Measurements from ENCODE around the gene CPLX1.

The CPLX1 gene

DNA sequence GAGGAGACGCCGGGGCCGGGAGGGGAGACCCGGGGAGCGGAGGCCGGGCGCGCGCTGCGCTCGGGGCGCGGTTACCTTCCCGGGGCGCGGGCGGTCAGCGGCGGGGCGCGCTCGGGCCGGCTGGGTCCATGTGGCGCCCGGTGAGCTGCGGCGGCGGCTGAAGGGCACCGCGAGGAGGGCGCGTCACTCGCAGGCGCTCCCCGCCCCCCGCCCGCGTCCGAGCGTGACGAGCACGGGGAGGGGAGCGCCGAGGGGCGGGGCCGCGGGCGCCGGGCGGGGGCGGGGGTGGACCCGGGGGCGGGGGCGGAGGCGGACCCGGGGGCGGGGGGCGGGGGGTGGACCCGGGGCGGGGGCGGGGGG lies at the start of gene CPLX1:
TSS of gene CPLX1 (minus strand) at position 159 of the 360 bp plus-strand sequence. CDS start 1,607 bp downstream, outside the sequence.
- no peak for DNase-seq

GRCh38 chr4:874971-875817 lies 49.3 kb upstream of the CPLX1 start:
- DNase-seq = no peak

DNA sequence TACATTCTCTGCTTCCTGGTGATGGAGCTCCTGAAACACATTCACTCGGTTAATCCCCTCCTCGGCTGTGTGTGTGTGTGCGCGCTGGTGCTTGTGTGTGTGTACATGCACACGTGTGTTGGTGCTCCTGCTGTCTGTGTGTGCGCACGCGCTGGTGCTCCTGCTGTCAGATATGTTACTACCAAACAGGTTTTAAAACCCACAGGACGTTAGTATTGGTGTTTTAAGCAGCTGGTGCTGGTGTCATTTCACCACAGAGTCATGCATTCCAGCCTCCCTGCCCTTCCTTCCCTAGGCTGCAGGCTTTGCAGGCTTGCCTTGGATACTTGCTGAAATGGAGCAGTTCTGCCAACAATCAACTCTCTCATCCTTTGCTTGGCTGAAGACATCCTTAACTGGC lies 48.1 kb upstream of the CPLX1 start:
- DNase-seq = no peak

DNA sequence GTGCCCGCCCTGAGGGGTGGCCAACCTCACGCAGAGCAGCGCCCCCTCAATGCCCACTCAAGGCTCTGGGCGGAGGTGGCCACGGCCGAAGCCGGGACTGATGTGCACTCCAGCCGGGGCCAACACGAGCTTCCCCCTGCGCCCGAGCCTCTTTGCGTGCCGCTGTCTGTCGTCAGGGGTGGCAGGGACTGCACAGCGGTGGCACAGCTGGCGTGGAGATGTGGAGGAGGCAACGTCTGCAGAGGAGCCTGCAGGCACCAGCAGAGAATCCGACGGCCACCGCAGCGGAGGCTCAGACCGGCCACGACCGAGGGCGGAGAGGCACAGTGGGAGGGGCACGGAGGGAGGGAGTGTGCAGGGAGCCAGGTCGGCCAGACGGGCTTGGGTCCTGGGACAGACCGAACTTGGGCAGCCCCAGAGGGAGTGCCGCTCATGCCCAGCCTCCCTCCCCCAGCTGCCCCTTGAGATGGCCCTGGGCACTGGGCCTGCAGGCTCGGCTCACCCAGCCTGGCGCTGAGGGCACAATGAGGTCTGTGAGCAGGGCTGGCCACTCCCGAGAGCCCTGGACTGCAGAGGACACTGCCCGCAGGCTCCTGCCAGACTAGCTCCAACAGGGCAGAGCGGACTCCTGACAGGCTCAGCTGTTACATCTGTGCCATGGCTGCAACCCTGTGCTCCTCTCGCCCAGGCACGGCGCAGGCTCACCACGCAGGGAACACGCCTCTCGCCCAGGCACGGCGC lies 46.5 kb upstream of the CPLX1 start:
- DNase-seq = no peak

DNA sequence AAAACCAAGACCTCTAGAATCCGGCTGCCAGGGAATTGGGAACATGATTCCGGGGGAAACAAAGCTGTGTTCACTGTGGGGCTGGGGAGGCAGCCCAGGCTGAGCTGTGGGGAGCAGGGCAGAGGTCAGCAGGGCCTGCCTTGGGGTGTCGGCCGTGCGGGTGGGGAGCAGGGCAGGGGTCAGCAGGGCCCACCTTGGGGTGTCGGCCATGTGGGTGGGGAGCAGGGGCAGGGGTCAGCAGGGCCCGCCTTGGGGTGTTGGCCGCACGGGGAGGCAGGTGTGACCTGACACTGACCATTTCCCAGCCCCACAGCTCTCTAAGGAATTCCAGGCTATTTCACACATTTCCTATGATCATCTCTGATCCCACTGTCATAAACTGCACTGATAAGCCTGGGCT lies 45.6 kb upstream of the CPLX1 start:
- no peak for DNase-seq

GRCh38 chr4:870951-871350 lies 45.0 kb upstream of the CPLX1 start:
- DNase-seq = no peak

DNA sequence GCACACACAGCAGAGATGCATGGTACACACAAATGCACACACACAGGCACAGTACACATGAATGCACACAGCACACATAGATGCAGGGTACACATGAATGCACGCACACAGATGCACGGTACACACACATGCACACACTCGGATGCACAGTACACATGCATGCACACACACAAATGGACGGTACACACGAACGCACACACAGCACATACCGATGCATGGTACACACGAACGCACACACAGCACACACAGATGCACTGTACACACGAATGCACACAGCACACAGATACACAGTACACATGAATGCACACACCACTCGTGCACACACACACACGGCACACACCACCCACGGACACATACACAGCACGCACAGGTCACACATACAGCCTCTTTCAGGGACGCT lies 43.8 kb upstream of the CPLX1 start:
- no peak for DNase-seq

GRCh38 chr4:868421-868820 lies 42.5 kb upstream of the CPLX1 start:
- no peak for DNase-seq

DNA sequence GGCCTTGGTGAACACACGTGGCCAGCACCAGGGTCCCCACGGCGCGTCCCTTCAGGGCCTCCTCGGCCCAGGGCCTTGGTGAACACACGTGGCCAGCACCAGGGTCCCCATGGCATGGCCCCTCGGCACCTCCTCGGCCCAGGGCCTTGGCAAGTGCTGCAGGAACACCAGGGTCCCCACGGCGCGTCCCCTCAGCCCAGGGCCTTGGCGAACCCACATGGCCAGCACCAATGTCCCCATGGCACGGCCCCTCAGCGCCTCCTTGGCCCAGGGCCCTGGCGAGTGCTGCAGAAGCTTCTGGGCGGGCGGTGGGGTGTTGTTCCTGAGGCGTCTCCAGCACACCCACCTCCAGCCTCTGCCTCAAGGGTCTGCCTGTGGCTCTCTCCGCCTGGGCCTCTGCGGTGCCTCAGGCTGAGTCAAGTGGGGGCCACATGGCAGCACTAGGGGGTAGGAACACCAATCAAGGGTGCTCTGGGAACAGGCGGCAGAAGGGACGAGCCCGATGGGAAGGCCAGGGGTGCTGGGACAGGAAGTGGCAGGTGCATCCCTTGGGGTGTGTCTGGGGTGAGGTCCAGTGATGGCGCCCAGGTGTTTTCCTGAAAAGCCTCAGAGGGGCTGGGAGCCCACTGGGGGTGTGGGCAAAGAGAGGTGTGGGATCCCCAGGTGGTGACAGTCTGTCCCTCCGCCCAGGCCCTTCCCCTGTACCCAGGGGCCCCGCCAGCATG lies 41.8 kb upstream of the CPLX1 start:
- no peak for DNase-seq

GRCh38 chr4:866761-867390 lies 40.9 kb upstream of the CPLX1 start:
- DNase-seq = no peak

- no peak for DNase-seq
These were observed 40.3 kb upstream of the CPLX1 start for GRCh38 chr4:866068-866760.

DNA sequence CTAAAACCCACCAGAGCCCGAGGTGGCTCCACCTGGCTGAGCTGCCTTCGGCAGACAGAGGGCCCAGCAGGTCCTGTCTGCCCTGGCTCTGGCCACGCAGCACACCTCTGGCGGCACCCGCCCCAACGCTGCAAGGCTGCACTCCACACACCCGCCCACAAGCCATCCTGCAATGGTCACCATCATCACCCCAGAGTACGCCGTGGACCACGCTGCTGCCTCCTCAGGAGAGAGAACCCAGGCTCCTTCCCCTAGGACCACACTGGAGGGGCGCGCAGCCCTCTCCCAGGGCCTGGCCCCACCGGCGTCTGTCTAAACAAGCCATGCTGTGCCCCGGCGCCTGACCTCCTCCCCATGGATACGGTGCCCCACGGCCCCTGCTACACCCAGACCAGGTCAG lies 39.6 kb upstream of the CPLX1 start:
- DNase-seq = no peak

- no peak for DNase-seq
These were observed 39.2 kb upstream of the CPLX1 start for GRCh38 chr4:865121-865465.

- no peak for DNase-seq
These were observed 38.7 kb upstream of the CPLX1 start for GRCh38 chr4:864456-865120.

- no peak for DNase-seq
These were observed 34.6 kb upstream of the CPLX1 start for GRCh38 chr4:860561-860960.

DNA sequence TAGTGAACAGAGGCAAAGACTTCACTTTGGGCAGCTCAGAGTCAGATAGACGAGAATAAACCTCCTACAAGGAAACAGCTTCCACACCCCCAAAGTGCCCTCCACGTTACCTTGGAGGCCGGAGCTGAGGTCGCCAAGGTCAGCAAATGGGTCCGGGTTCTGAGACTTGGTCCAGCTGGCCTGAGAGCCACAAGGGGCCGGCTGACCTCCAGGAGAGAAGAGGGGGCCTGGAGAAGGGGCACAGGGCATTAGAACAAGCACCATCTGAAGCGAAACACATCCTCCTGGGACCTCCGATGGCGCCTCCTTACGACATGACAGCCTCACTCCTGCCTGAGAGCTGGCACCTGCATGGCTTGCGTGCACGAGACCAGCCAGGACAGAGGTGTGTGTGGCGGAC lies 33.6 kb upstream of the CPLX1 start:
- DNase-seq = no peak

GRCh38 chr4:858831-859451 lies 33.0 kb upstream of the CPLX1 start:
- DNase-seq = no peak

DNA sequence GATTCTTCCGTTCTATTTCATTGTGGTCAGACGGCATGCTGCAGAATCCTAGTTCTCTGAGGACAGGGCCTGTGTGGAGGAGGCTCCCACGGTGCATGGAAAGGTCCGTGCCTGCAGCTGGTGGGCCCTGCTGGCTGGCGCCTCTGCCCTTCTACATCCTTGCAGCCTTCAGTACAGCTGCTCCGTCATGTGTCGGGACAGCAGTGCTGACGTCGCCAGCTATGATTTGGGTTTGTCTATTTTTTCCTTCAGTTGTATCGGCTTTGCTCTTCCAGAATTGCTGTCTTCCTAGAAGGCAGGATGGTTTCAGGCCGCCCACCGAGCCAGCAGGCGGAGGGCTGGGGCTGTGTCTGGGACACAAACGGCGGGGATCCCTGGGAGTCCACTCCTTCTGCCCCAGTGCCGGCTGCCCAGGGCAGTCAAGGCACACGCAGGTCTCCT lies 32.1 kb upstream of the CPLX1 start:
- DNase-seq = no peak

- no peak for DNase-seq
These were observed 31.5 kb upstream of the CPLX1 start for GRCh38 chr4:857461-857860.

DNA sequence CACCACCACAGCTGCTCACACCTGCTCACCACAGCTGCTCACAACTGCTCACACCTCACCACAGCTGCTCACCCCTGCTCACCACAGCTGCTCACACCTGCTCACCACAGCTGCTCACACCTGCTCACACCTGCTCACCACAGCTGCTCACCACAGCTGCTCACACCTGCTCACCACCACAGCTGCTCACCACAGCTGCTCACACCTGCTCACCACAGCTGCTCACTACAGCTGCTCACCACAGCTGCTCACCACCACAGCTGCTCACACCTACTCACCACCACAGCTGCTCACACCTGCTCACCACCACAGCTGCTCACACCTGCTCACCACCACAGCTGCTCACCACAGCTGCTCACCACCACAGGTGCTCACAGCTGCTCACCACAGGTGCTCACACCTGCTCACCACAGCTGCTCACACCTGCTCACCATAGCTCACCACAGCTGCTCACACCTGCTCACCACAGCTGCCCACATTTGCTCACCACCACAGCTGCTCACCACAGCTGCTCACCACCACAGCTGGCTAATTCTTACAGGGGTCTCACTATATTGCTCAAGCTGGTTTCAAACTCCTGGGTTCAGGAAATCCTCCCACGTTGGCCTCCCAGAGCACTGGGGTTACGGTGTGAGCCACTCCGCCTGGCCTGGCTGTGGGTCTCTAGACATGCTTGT lies 30.4 kb upstream of the CPLX1 start:
- DNase-seq = no peak

DNA sequence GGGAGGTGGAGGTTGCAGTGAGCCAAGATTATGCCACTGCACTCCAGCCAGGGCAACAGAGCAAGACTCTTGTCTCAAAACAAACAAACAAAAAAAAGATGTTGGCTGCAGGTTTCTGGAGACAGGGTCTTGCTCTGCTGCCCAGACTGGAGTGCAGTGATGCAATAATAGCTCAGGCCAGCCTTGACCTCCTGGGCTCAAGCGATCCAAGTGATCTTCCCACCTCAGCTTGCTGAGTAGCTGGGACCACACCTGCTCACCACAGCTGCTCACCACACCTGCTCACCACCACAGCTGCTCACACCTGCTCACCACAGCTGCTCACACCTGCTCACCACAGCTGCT lies 29.9 kb upstream of the CPLX1 start:
- DNase-seq = no peak
